AG08396 (cell line): ENCODE data around the gene FIGLA.
"Not testable (repeated sequence)": the region's sequence is repeated elsewhere in the genome, so short reads cannot be mapped to it uniquely, and the experiment has no call there.

Experiments used
- DNase-seq: peaks from one replicate; pipeline ENCODE4 v3.0.0; 2012; ENCODE audit warnings: low spot score, mixed read lengths

FIGLA gene

DNA sequence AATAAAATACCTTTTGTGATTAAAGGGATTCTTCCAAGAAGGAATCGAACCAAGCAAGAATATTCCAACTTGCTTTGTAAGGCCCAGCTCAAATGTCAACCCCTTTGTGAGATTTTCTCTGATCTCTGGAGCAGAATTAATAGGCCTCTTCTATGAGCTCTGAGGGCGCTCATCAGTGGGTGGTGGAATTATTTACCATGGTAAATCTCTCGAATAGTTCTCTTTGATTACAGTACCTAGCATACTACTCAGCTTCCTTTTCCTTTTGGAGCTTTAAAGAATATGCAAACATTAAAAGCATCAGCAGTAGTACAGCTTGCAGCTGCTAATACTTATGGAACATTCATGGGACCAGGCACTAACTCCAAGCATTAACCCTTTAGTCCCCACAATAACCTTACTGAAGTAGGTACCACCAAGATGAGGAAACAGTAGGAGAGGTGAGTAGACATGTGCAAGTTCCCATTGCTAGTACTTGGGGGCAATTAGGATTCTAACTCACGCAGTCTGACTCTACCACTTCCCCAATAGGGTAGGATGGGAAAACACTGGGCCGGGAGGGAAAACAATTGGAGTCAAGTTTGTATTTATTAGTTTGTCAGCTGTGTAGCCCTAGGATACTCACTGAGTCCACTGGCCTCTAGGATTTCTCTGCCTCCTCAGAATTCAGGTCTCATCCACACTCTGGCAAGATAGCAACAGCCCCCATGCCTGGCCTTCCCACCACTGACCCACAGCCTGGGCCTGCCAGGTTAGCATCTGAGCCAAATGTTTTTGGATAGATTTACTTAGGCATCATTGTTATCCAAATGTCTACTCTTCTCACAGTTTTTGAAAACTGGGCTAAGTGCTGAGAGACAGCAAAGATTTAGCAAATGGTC, 44.1 kb downstream of the FIGLA start:
- DNase-seq = no peak

DNA sequence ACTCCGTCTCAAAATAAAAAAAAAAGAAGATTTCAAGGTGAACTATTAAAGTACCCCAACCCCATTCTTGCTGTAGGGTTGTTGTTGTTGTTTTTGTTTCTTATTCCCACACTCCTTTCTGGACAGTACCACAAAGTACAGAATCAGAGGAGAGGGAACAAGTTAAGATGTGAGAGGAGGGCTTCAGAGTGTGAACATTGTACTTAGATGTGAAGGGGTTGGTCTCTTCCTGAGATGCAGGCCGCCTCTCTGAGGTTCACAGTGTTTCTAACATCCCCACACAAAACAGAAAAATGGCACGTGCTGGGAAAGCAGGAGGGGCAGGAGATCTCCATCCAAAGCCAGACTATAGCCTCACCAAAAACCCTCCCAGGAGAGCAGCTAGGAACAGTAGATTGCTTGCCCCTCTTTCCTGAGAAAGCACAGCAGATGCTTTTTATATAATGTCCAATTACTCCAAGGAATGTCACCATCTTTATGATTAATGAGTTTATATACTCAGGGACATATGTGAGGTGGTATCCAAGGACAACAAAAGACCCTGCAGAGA, 45.1 kb downstream of the FIGLA start:
- no peak for DNase-seq

DNA sequence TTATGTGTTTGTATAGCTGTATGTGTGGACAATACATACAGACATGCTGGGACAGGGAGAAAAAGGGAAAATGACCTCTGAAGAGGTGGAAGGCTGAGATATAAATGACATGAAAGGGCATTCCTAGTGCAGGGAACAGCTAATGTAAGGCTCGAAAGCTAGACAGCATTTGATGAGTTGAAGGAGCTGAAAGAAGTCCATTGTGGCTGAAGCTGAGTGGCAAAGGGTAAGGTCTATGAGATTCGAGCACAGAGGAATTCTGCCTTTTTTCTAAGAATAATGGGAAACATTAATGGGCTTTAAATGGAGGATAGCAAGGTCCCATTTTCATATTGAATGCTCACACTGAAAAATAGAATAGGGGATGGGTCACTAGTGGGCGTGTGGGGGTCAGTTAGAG, 46.0 kb downstream of the FIGLA start:
- no peak for DNase-seq

GRCh38 chr2:70743677-70744076, 46.8 kb downstream of the FIGLA start:
- no peak for DNase-seq

- DNase-seq = no peak
Observed at GRCh38 chr2:70743068-70743467, 47.4 kb downstream of the FIGLA start.

DNA sequence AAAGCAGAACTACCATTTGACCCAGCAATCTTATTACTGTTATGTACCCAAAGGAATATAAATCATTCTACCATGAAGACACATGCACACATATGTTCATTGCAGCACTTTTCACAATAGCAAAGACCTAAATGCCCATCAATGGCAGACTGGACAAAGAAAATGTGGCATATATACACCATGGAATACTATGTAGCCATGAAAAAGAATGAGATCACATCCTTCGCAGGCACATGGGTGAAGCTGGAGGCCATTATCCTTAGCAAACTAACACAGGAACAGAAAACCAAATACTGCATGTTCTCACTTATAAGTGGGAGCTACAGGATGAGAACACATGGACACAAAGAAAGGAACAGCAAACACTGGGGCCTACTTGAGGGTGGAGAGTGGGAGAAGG, 51.0 kb downstream of the FIGLA start:
- not testable (repeated sequence) for DNase-seq

DNA sequence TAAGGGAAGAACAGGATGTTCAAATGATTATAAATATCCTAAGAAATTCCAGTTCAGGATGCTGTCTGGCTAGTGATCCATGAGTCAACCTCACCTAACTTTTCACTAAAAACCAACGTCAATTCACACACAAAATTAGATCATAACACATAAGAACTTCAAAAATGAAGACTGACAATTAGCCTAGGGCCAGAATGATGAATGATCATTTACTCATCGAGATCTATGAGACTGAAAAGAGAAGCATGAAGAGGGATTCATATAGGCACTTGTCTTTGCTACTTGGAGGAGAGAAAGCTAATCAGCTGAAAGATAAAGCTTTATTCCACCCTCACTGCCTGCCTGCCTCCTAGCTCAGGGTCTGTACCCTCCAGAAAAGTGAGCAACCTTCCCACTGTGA, 52.3 kb downstream of the FIGLA start:
- DNase-seq = no peak

- DNase-seq = no peak
Observed at GRCh38 chr2:70735071-70735470, 55.4 kb downstream of the FIGLA start.

DNA sequence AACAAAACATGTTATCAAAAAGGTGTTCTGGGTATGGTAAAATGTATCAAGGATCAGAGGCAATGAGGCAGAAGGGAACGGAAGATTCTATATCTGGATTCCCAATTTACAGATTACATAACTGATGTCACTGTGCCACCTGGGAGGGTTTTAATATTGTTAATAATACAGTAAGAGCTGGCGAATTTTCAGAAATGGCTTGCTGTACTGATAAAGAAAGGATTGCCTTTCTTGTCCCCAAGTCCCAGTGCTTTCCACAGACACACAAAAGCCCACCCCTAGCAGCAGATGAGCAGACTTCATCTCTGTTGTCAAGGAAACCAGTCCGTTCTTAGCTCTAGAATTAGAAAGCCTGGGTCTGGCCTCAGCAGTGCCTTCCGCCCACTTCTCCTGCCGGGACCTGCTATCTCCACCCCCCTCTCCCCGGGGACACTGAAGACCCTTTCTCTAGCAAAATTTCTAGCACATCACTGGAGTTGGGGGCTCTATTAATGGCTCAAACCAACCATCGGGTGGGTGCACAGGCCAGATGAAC, 56.7 kb downstream of the FIGLA start:
- DNase-seq = no peak

DNA sequence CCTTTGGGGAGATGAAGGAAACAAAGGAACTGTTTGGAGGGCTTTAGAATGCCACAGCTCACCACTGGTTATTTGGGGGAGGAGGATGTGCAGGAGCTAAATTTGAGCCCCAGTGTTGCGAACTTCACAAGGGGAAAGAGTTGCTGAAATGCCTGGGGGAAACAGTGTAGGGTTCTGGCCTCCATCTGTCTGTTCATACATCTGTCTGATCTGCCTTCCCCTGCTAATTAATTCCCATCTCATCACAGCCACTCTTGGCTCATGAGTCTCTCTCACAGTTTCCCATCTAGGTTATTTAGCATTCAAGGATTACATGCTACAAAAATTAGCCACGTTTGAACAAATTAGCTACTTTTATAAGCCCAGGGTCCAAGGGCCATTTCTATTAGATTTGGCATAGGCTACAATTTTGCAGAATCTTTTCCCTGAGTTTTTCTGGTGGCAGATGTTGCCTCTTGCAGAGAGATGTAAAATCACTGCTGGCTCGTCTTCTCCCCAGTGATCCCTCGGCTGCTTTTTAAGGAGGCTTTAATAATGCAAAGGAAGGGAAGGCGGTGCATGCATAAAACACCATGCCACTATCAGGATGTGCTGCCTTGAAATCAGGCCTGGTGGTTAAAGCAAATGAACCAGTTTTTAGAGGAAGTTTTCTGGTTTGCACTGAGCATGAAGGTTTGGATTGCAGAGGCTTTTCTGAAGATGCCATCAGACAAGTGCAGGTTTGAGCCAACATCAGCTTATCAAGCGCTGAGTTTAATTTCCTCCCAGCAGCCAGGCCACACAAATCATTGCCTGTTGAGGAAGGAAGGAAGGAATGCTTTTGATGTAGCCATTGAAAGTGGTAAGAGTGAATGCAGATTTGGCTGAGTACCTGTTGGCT, 57.4 kb downstream of the FIGLA start:
- DNase-seq = no peak

GRCh38 chr2:70730730-70731129, 59.7 kb downstream of the FIGLA start:
- DNase-seq = no peak

DNA sequence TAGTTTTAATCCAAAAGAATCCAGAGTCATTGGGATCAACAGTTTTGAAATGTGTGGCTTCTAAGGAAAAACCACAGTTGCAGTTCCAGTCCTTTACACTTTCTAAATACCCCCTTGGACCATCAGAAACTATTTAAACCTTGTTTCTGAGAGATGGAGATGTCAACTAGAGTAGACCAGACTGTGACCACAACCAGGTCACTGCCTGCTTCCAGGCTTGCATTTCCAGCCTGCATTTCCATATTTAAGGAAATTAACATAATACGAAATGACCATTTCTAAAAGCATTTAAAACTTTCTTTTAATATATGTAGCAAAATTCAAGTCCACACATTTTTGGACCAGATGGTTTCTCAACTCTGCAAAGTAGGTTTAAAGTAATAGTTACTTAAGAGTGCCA, 60.8 kb downstream of the FIGLA start:
- DNase-seq = no peak

- no peak for DNase-seq
Observed at GRCh38 chr2:70728128-70728527, 62.3 kb downstream of the FIGLA start.
